ENCODE results near the gene CEMIP. TPM values are rescaled to one million over a fixed set of nuclear protein-coding genes. Genes with fewer than 3 reads are reported as not detected.
A peak's percentile ranks its signal among the peaks of the same experiment; 100 is the strongest.

Gene CEMIP
- total RNA-seq, 4 donors from 2014 or later = 3.4 to 9.7 (median 4.9) TPM

DNA sequence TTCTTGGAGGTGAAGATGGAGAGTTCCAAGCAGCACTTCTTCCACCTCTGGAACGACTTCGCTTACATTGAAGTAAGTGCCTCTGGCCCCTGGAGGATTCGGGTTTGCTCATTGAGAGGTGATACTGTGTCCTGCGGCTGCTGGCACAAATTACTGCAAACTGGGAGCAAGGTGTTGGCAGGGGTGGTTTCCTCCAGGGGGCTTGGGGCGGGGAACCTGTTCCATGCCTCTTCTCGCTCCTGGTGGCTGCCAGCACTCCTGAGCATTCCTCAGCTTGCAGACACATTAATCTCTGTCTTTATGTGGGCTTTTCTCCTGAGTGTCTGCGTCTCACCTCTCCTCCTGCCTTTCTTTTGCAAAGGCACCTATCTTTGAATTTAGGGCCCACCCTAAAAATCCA is 163.1 kb downstream of the CEMIP start:
- no peak overlapping the region for H3K4me3 ChIP-seq (ENCODE audit: low read depth, poor library complexity, severe bottlenecking)
- WGBS, 2 donors = 49 to 50% methylated on average over 7 of the region's 7 CpGs
- TF ChIP-seq POLR2A (IDR thresholded peaks at IDR 0.05) = no peak
- TF ChIP-seq, protein P1, sequence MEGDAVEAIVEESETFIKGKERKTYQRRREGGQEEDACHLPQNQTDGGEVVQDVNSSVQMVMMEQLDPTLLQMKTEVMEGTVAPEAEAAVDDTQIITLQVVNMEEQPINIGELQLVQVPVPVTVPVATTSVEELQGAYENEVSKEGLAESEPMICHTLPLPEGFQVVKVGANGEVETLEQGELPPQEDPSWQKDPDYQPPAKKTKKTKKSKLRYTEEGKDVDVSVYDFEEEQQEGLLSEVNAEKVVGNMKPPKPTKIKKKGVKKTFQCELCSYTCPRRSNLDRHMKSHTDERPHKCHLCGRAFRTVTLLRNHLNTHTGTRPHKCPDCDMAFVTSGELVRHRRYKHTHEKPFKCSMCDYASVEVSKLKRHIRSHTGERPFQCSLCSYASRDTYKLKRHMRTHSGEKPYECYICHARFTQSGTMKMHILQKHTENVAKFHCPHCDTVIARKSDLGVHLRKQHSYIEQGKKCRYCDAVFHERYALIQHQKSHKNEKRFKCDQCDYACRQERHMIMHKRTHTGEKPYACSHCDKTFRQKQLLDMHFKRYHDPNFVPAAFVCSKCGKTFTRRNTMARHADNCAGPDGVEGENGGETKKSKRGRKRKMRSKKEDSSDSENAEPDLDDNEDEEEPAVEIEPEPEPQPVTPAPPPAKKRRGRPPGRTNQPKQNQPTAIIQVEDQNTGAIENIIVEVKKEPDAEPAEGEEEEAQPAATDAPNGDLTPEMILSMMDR (IDR thresholded peaks at IDR 0.05) = no peak
- intact Hi-C loops (cut with DNase I; ENCODE audit: low total_unique reads) = no loop called here
- peak in 1 of 2 donors; percentile 64 for DNase-seq (ENCODE audit: low spot score in 2 of 2)

DNA sequence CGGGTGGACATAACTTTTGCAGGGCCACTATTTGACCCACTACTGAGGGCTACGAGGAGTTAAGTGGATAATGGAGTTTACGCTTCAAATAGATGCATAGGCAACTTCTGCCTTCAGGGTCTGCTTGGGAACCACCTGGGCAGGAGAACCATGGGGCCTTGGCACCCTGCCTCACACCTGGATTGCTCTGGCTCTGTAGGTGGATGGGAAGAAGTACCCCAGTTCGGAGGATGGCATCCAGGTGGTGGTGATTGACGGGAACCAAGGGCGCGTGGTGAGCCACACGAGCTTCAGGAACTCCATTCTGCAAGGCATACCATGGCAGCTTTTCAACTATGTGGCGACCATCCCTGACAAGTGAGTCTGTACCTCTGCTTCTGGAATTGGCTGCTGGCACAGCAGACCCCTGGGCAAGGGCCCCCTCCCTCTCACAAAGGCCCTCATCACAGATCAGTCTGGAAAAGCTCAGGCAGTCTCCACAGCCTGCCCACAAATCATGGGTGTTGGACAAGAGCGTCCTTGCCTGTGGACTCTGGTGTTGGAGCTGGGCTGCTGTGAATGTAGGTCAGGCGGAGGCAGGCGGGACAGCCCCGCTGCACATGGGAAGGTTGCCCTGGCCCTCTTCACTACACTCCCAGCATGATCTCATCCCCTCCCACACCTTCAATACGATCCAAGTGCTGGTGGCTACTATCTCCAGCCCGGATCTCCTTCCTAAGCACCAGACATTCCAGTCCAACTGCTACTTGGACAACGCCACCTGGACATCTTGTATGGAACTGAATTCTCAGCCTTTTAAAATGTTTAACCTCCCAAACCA is 163.8 kb downstream of the CEMIP start:
- 57 to 64% methylated on average over 15 to 16 of the region's 16 CpGs for WGBS, 2 donors
- TF ChIP-seq, protein P1 (IDR thresholded peaks at IDR 0.05) = no peak
- TF ChIP-seq POLR2A (IDR thresholded peaks at IDR 0.05) = no peak
- peak in 1 of 2 donors; percentile 78 for DNase-seq (ENCODE audit: low spot score in 2 of 2)
- intact Hi-C loops (cut with DNase I; ENCODE audit: low total_unique reads) = no loop called here
- no peak overlapping the region for H3K4me3 ChIP-seq (ENCODE audit: low read depth, poor library complexity, severe bottlenecking)

DNA sequence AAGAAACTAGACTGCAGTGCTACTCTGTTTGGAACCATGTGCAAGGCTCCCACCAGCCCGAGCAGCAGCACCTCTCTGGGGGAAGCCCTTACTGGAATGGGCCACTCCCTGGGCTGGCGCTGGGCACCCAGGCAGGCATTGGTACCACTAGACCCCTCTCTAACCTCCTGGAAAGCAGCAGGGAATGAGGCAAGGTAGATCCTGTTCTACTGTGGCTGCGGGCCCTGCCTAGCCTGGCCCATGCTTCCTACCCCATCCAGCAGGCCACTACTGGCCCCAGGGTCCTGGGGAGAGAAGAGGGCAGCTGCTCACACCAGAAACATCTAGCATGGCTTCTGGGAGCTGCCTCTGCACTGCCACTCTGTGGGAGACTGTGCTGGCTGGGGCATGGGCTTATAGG is 165.6 kb downstream of the CEMIP start:
- no peak overlapping the region for H3K4me3 ChIP-seq (ENCODE audit: low read depth, poor library complexity, severe bottlenecking)
- TF ChIP-seq POLR2A (IDR thresholded peaks at IDR 0.05) = no peak
- TF ChIP-seq, protein P1 (IDR thresholded peaks at IDR 0.05) = no peak
- peak in 1 of 2 donors; percentile 62 for DNase-seq (ENCODE audit: low spot score in 2 of 2)
- WGBS, 2 donors = 95 to 97% methylated on average over 3 of the region's 3 CpGs
- intact Hi-C loops (cut with DNase I; ENCODE audit: low total_unique reads) = no loop called here

DNA sequence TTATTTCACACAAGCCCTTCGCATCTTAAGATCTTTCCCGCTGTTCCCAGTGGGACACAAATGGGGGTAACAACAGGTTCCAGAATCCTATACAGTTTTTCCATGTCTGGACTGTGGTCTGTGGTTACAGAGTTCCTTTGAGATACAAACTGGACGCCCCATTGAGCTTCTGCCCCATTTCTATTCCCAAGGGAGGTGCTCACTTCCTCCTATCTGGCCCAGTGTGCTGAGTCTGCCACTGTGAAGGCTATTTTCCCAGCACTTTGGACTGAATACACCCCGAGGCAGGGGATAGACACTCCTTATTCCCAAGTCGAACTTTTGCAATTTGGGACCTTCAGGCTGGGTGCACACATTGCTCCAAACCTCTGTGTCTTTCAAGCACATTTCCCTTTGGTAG is 166.4 kb downstream of the CEMIP start:
- 92 to 94% methylated on average over 5 of the region's 5 CpGs for WGBS, 2 donors
- peak in 1 of 2 donors; percentile 37 for DNase-seq (ENCODE audit: low spot score in 2 of 2)
- no peak for TF ChIP-seq POLR2A (IDR thresholded peaks at IDR 0.05)
- TF ChIP-seq, protein P1 (IDR thresholded peaks at IDR 0.05) = no peak
- no peak overlapping the region for H3K4me3 ChIP-seq (ENCODE audit: low read depth, poor library complexity, severe bottlenecking)
- intact Hi-C loops (cut with DNase I; ENCODE audit: low total_unique reads) = no loop called here

DNA sequence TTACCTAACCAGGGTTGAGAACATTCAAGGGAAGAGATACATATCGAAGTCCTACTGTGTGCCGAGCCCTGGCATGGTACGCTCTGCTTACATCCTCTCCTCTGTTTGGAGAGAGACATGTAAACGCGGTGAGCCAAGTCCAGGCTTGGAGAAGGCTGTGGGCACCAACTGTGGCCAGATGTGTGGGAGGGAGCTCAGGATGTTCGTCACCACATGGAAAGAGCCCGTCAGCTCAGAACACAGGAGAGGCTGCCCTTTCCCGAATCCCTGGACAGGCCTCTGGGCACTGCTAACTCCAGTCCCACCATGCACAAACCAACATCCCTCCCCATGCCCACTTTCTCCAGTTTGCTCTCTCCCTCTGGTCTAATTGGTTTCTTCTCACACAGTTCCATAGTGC is 167.4 kb downstream of the CEMIP start:
- 88 to 90% methylated on average over 8 of the region's 8 CpGs for WGBS, 2 donors
- TF ChIP-seq POLR2A (IDR thresholded peaks at IDR 0.05) = no peak
- TF ChIP-seq, protein P1 (IDR thresholded peaks at IDR 0.05) = no peak
- H3K4me3 ChIP-seq (ENCODE audit: low read depth, poor library complexity, severe bottlenecking) = no peak overlapping the region
- DNase-seq (ENCODE audit: low spot score in 2 of 2) = peak in 1 of 2 donors; percentile 75
- intact Hi-C loops (cut with DNase I; ENCODE audit: low total_unique reads) = no loop called here

Measured in lower leg skin (tissue), 4 donors.